Trophoblast cell (in vitro differentiated cells and primary cell): ENCODE measurements around the gene SERPINC1.
A peak's percentile ranks its signal among the peaks of the same experiment; 100 is the strongest.

Experiments used
- DNase-seq, 2 donors: peaks; one replicate each; pipeline ENCODE4 v3.0.0-alpha.2; 2016
- H2AFZ ChIP-seq: 2 replicates; pipeline ENCODE4 v1.6.1; 2013; ENCODE audit warnings: low read length, moderate library complexity, mild to moderate bottlenecking; ENCODE audit not compliant: insufficient read depth, poor library complexity
- H2AK5ac ChIP-seq: 2 replicates; pipeline ENCODE4 v1.6.1; 2013; ENCODE audit warnings: mild to moderate bottlenecking, low read length
- H2BK120ac ChIP-seq: 2 replicates; pipeline ENCODE4 v1.6.1; 2013; ENCODE audit warnings: low read length, mild to moderate bottlenecking, moderate library complexity; ENCODE audit not compliant: insufficient read depth, poor library complexity
- H2BK12ac ChIP-seq: 2 replicates; pipeline ENCODE4 v1.6.1; 2013; ENCODE audit warnings: mild to moderate bottlenecking, low read length, moderate library complexity
- H2BK5ac ChIP-seq: 2 replicates; pipeline ENCODE4 v1.6.1; 2013; ENCODE audit warnings: low read length, low read depth, moderate library complexity, mild to moderate bottlenecking; ENCODE audit not compliant: poor library complexity
- H3K14ac ChIP-seq: 2 replicates; pipeline ENCODE4 v1.6.1; 2013; ENCODE audit warnings: mild to moderate bottlenecking, low read length
- H3K18ac ChIP-seq: 2 replicates; pipeline ENCODE4 v1.6.1; 2013; ENCODE audit warnings: mild to moderate bottlenecking, low read length
- H3K23ac ChIP-seq: 2 replicates; pipeline ENCODE4 v1.6.1; 2013; ENCODE audit warnings: low read length
- H3K27ac ChIP-seq: 2 replicates; pipeline ENCODE4 v1.5.1; 2013; ENCODE audit warnings: low read depth, mild to moderate bottlenecking, inconsistent platforms, low read length, moderate library complexity
- H3K27me3 ChIP-seq: 2 replicates; pipeline ENCODE4 v1.6.1; 2013; ENCODE audit warnings: inconsistent platforms, mild to moderate bottlenecking, low read length, moderate library complexity; ENCODE audit not compliant: insufficient read depth
- H3K36me3 ChIP-seq, 2 experiments: 1 replicate in 1 of 2; 2 replicates in 1 of 2; pipeline ENCODE4 v1.6.1; 2013; ENCODE audit warnings: low read length in 2 of 2, mild to moderate bottlenecking in 2 of 2, moderate library complexity in 1 of 2; ENCODE audit not compliant: insufficient read depth in 2 of 2, control insufficient read depth in 1 of 2
- H3K4ac ChIP-seq: 2 replicates; pipeline ENCODE4 v1.6.1; 2013; ENCODE audit warnings: low read depth, mild to moderate bottlenecking, low read length, moderate library complexity
- H3K4me1 ChIP-seq, 2 experiments: 1 replicate in 1 of 2; 2 replicates in 1 of 2; pipeline ENCODE4 v1.6.1; 2013; ENCODE audit warnings: low read length in 2 of 2, mild to moderate bottlenecking in 2 of 2, moderate library complexity in 1 of 2; ENCODE audit not compliant: insufficient read depth in 2 of 2, control insufficient read depth in 1 of 2
- H3K4me2 ChIP-seq: 2 replicates; pipeline ENCODE4 v1.6.1; 2013; ENCODE audit warnings: inconsistent platforms, mild to moderate bottlenecking, low read length, moderate library complexity
- H3K4me3 ChIP-seq: 2 replicates; pipeline ENCODE4 v1.5.1; 2013; ENCODE audit warnings: mild to moderate bottlenecking, low read depth, low read length, inconsistent platforms
- H3K79me1 ChIP-seq: one replicate; pipeline ENCODE4 v1.6.1; 2013; ENCODE audit warnings: low read length
- H3K79me2 ChIP-seq: 2 replicates; pipeline ENCODE4 v1.6.1; 2013; ENCODE audit warnings: low read length, mild to moderate bottlenecking; ENCODE audit not compliant: control insufficient read depth, insufficient read depth, poor library complexity
- H3K9ac ChIP-seq: 2 replicates; pipeline ENCODE4 v1.6.1; 2013; ENCODE audit warnings: mild to moderate bottlenecking, low read length
- H3K9me3 ChIP-seq: 2 replicates; pipeline ENCODE4 v1.6.1; 2013; ENCODE audit warnings: low read depth, mild to moderate bottlenecking, control low read depth, inconsistent platforms, low read length; ENCODE audit not compliant: insufficient read depth
- H4K12ac ChIP-seq: 2 replicates; pipeline ENCODE4 v1.6.1; 2013; ENCODE audit warnings: low read depth, mild to moderate bottlenecking, low read length, moderate library complexity
- H4K8ac ChIP-seq: 2 replicates; pipeline ENCODE4 v1.6.1; 2013; ENCODE audit warnings: low read depth, mild to moderate bottlenecking, low read length, moderate library complexity
- H4K91ac ChIP-seq: one replicate; pipeline ENCODE4 v1.6.1; 2013; ENCODE audit warnings: low read depth, mild to moderate bottlenecking, low read length, moderate library complexity
- WGBS: extraction: QIAGEN DNeasy Blood & Tissue Kit; methylation state at CpG from one replicate; pipeline ENCODE4 v1.1.7; 2013; ENCODE audit warnings: missing lambda C conversion rate; ENCODE audit not compliant: insufficient read length, insufficient coverage; ENCODE audit errors: extremely low coverage; 5-methylcytosine and 5-hydroxymethylcytosine counted together

The SERPINC1 gene

DNA sequence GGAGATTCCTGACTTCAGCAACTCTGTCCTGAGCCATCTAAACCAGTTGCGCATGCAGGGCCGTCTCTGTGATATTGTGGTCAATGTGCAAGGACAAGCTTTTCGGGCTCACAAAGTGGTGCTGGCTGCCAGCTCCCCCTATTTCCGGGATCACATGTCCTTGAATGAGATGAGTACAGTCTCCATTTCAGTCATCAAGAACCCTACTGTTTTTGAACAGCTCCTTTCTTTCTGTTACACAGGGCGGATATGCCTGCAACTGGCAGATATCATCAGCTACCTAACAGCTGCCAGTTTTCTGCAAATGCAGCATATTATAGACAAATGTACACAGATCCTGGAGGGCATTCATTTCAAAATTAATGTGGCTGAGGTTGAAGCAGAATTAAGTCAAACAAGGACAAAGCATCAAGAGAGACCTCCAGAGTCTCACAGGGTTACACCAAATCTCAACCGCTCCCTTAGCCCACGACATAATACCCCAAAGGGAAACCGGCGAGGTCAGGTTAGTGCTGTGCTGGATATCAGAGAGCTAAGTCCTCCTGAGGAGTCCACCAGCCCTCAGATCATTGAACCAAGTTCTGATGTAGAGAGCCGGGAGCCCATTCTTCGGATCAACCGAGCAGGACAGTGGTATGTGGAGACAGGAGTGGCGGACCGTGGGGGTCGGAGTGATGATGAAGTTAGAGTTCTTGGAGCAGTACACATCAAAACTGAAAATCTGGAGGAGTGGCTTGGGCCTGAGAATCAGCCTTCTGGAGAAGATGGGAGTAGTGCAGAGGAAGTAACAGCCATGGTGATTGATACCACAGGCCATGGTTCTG lies 46.7 kb downstream of the SERPINC1 start:
- Histone ChIP-seq H3K9ac (no peak overlapping the region), H3K14ac (no peak overlapping the region), H2BK12ac (no peak overlapping the region), H2AK5ac (no peak overlapping the region), H3K4me1 (no peaks in the 10 kb centered on the region), H3K23ac (no peak overlapping the region), H2BK120ac (no peak overlapping the region), H3K79me2 (peaks cover 12% of the 10 kb centered on the region), H3K9me3 (no peaks in the 10 kb centered on the region), H3K27ac (no peak overlapping the region), H2BK5ac (no peak overlapping the region), H4K91ac (no peak overlapping the region), H3K4me2 (no peak overlapping the region), H3K4ac (no peak overlapping the region), H3K27me3 (no peaks in the 10 kb centered on the region), H3K36me3 (peaks cover 12 to 15% of the 10 kb centered on the region in 2 experiments), H4K8ac (no peak overlapping the region), H3K4me3 (no peak overlapping the region), H4K12ac (no peak overlapping the region), H3K79me1 (peaks cover 14% of the 10 kb centered on the region), H3K18ac (no peak overlapping the region), H2AFZ (no peak overlapping the region)
- DNase-seq, result no peak
- WGBS, result no CpG with 5 or more reads among the region's 15 CpGs

DNA sequence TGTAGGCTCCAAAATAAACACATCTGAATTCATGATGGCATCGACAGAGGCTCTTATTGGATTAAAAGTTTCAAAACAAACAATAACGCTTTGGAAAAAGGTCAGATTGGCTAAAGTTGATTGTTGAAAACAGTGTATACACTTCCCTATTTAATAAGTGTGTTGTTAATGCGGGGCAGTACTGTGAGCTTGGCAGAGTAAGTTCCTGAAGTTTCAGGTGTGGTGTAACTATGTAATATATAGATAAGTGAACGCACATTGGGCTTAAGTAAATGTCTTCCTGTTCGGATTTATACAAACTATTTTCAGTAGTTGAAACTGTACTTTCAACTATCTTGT lies 48.1 kb downstream of the SERPINC1 start:
- no peaks in the 10 kb centered on the region for H3K4me1 ChIP-seq
- peak overlapping the region; percentile 72 for H4K91ac ChIP-seq
- H3K9ac ChIP-seq, result peak overlapping the region; percentile 96
- H2BK12ac ChIP-seq, result peak overlapping the region; percentile 18
- peak overlapping the region; percentile 80 for H2AFZ ChIP-seq
- no peak overlapping the region for H3K14ac ChIP-seq
- WGBS, result no CpG with 5 or more reads among the region's 5 CpGs
- no peak overlapping the region for H3K23ac ChIP-seq
- peak in 1 of 2 donors; percentile 29 for DNase-seq
- H3K18ac ChIP-seq, result no peak overlapping the region
- peak overlapping the region; percentile 87 for H2BK5ac ChIP-seq
- H3K27ac ChIP-seq, result peak overlapping the region; percentile 99
- peak overlapping the region; percentile 80 for H4K8ac ChIP-seq
- H2AK5ac ChIP-seq, result no peak overlapping the region
- peaks cover 14% of the 10 kb centered on the region for H3K79me1 ChIP-seq
- H3K36me3 ChIP-seq, result peaks cover 12 to 22% of the 10 kb centered on the region in 2 experiments
- H3K4me3 ChIP-seq, result peak overlapping the region; percentile 90
- peak overlapping the region; percentile 98 for H3K4me2 ChIP-seq
- no peaks in the 10 kb centered on the region for H3K9me3 ChIP-seq
- H3K27me3 ChIP-seq, result no peaks in the 10 kb centered on the region
- H3K79me2 ChIP-seq, result peaks cover 12% of the 10 kb centered on the region
- H4K12ac ChIP-seq, result peak overlapping the region; percentile 47
- peak overlapping the region; percentile 76 for H2BK120ac ChIP-seq
- peak overlapping the region; percentile 43 for H3K4ac ChIP-seq

DNA sequence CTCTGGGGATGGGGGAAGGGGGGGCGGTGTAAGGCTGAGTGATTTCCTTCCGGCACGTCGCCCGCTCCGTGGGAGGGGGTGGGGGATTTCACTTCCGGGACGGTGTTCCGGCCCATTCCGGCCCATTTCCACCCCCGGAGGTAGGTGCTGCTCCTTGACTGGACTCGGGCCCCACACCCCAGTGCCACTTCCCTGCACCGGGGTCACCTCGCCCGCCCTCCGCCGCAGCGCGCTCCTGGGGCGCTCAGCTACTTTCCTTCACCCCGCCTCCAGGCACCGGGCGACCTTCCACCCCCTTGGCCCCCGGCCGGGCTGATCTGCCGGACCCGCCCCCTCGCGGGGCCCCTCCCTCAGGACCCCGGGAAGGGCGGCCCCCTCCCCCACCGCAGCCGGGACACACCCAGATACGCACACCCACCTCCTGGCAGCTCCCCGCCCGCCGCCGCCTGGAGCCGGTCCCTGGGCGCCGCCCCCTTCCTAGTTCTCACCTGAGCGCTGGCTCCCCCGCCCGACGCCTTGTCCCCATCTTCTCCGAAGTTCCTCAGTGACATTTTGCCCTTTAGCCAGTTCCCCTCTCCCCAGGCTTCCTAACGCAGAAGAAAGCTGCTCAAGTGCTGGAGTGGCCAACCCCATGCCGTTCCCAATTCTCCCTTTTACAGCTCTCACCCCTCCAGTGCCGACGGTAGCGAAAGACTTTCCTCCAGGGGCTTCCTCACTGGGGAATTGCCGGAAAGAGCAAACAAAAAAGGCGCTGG lies 48.7 kb downstream of the SERPINC1 start, which contains the start of gene ZBTB37:
Gene ZBTB37 (plus strand): TSS at position 115 of the 755 bp plus-strand sequence. CDS start 1,846 bp downstream, outside the sequence.
- H3K4ac ChIP-seq, result peak within 1 kb of the TSS; percentile 89
- no peaks in the 10 kb centered on the region for H3K9me3 ChIP-seq
- peak within 1 kb of the TSS; percentile 98 for H3K14ac ChIP-seq
- H3K9ac ChIP-seq, result peak within 1 kb of the TSS; percentile 96
- H2BK12ac ChIP-seq, result peak within 1 kb of the TSS; percentile 18
- peak within 1 kb of the TSS; percentile 98 for H3K4me2 ChIP-seq
- H3K18ac ChIP-seq, result peak within 1 kb of the TSS; percentile 97
- H3K27ac ChIP-seq, result peak within 1 kb of the TSS; percentile 99
- H2AK5ac ChIP-seq, result peak within 1 kb of the TSS; percentile 69
- peak within 1 kb of the TSS; percentile 80 for H2AFZ ChIP-seq
- peaks cover 12% of the 10 kb centered on the region for H3K79me2 ChIP-seq
- H3K27me3 ChIP-seq, result no peaks in the 10 kb centered on the region
- no peak within 1 kb of the TSS for H3K23ac ChIP-seq
- peak within 1 kb of the TSS; percentile 98 for H4K12ac ChIP-seq
- H3K4me3 ChIP-seq, result peak within 1 kb of the TSS; percentile 90
- peak within 1 kb of the TSS; percentile 98 for H2BK120ac ChIP-seq
- H3K79me1 ChIP-seq, result peaks cover 14% of the 10 kb centered on the region
- WGBS, result no CpG with 5 or more reads among the region's 53 CpGs
- peaks cover 10 to 25% of the 10 kb centered on the region in 2 experiments for H3K36me3 ChIP-seq
- peak within 1 kb of the TSS; percentile 98 for H4K91ac ChIP-seq
- peak; percentile 80 to 83 for DNase-seq
- H2BK5ac ChIP-seq, result peak within 1 kb of the TSS; percentile 98
- peak within 1 kb of the TSS; percentile 98 for H4K8ac ChIP-seq
- H3K4me1 ChIP-seq, result no peaks in the 10 kb centered on the region

DNA sequence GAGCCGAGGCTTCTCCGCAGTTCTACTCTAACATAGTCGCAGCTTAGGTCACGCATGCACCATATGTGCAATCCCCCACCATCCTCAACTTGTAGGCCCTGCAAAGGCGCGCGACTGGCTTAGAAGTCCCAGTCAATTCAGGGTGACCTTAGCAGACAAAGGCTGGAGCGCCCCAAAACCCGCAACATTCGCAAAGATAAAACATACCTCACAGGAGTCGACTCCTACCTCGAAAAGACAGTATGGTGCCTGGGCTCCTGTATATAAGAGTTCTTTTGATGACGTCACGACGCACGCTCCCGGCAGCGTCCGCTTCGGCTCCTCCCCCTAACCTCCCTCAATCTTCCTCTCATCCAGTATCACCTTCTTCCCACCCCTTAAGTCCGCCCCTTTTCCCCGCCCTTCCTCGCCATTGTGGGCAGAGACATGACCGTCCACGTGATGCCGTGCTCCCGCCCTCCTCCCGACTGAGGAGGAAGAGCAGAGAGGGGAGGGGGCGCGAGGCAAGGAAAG lies 49.3 kb downstream of the SERPINC1 start, which contains the start of gene GAS5:
Gene GAS5 (minus strand): TSS at position 237 of the 513 bp plus-strand sequence.
- Histone ChIP-seq H4K8ac (peak within 1 kb of the TSS; percentile 98), H4K12ac (peak within 1 kb of the TSS; percentile 98), H3K36me3 (peaks cover 13 to 31% of the 10 kb centered on the region in 2 experiments), H3K4ac (peak within 1 kb of the TSS; percentile 89), H2BK5ac (peak within 1 kb of the TSS; percentile 98), H3K79me2 (peaks cover 12% of the 10 kb centered on the region), H2BK12ac (peak within 1 kb of the TSS; percentile 18), H2BK120ac (peak within 1 kb of the TSS; percentile 98), H3K14ac (peak within 1 kb of the TSS; percentile 98), H3K79me1 (peaks cover 14% of the 10 kb centered on the region), H3K4me1 (no peaks in the 10 kb centered on the region), H3K23ac (no peak within 1 kb of the TSS), H3K4me3 (peak within 1 kb of the TSS; percentile 90), H3K9ac (peak within 1 kb of the TSS; percentile 96), H3K4me2 (peak within 1 kb of the TSS; percentile 98), H2AFZ (peak within 1 kb of the TSS; percentile 80), H4K91ac (peak within 1 kb of the TSS; percentile 98), H3K9me3 (no peaks in the 10 kb centered on the region), H3K27me3 (no peaks in the 10 kb centered on the region), H3K27ac (peak within 1 kb of the TSS; percentile 99), H2AK5ac (peak within 1 kb of the TSS; percentile 69), H3K18ac (peak within 1 kb of the TSS; percentile 97)
- WGBS, result no CpG with 5 or more reads among the region's 30 CpGs
- peak; percentile 99 for DNase-seq
